GM23338 (cell line): Measurements from ENCODE around the gene MAGOH. TPM values are rescaled to one million over a fixed set of nuclear protein-coding genes. Genes with fewer than 3 reads are reported as not detected.

Source experiments
- ATAC-seq: fragments of 200-7000 bp; cut with Tn5 transposase; 3 replicates; pipeline ENCODE4 v1.9.1; 2020
- DNase-seq: peaks from one replicate; pipeline ENCODE4 v3.0.0-alpha.2; 2015; ENCODE audit warnings: low spot score
- H2AFZ ChIP-seq: fragments of 200-600 bp; sonication (generic); 2 replicates; pipeline ENCODE4 v1.8.0; 2016; ENCODE audit warnings: antibody characterized with exemption, mild to moderate bottlenecking, moderate library complexity
- H3F3A ChIP-seq: fragments of 200-600 bp; sonication (generic); replicated peaks from 2 replicates; pipeline ENCODE4 v1.8.0; 2017; ENCODE audit warnings: antibody characterized with exemption, mixed run types, low read depth
- H3K27ac ChIP-seq: fragments of 200-600 bp; sonication (generic); 2 replicates; pipeline ENCODE4 v1.6.1; 2016; ENCODE audit warnings: low read depth
- H3K27me3 ChIP-seq: fragments of 200-600 bp; sonication (generic); 2 replicates; pipeline ENCODE4 v1.8.0; 2016; ENCODE audit warnings: mild to moderate bottlenecking, mixed run types, moderate library complexity; ENCODE audit not compliant: insufficient read depth
- H3K36me3 ChIP-seq: fragments of 200-600 bp; sonication (generic); 2 replicates; pipeline ENCODE4 v1.8.0; 2016; ENCODE audit warnings: mild to moderate bottlenecking; ENCODE audit not compliant: insufficient read depth
- H3K4me1 ChIP-seq: fragments of 200-600 bp; sonication (generic); 2 replicates; pipeline ENCODE4 v1.8.0; 2016; ENCODE audit warnings: mild to moderate bottlenecking, moderate library complexity; ENCODE audit not compliant: insufficient read depth
- H3K4me2 ChIP-seq: fragments of 200-600 bp; sonication (generic); 2 replicates; pipeline ENCODE4 v1.7.1; 2017; ENCODE audit warnings: mixed run types
- H3K4me3 ChIP-seq: fragments of 200-600 bp; sonication (generic); 2 replicates; pipeline ENCODE4 v1.6.1; 2016; ENCODE audit warnings: mixed run types
- H3K79me2 ChIP-seq: fragments of 200-600 bp; sonication (generic); replicated peaks from 2 replicates; pipeline ENCODE4 v1.8.0; 2017; ENCODE audit warnings: mild to moderate bottlenecking; ENCODE audit not compliant: insufficient read depth
- H3K9me2 ChIP-seq: fragments of 200-600 bp; sonication (generic); 2 replicates; pipeline ENCODE4 v1.8.0; 2017; ENCODE audit not compliant: insufficient read depth
- H4K20me1 ChIP-seq: fragments of 200-600 bp; sonication (generic); replicated peaks from 2 replicates; pipeline ENCODE4 v1.8.0; 2017; ENCODE audit warnings: mild to moderate bottlenecking; ENCODE audit not compliant: insufficient read depth
- H3K27ac Mint-ChIP-seq: 2 replicates; pipeline ENCODE4 v1.8.0; 2020; ENCODE audit warnings: inconsistent platforms, mild to moderate bottlenecking, moderate library complexity, mixed read lengths
- H3K27me3 Mint-ChIP-seq: 3 replicates; pipeline ENCODE4 v1.8.0; 2022; ENCODE audit warnings: low read depth, mild to moderate bottlenecking, moderate library complexity, mixed read lengths, inconsistent platforms; ENCODE audit not compliant: insufficient read depth, poor library complexity
- H3K36me3 Mint-ChIP-seq: 3 replicates; pipeline ENCODE4 v1.8.0; 2021; ENCODE audit warnings: low read depth, mild to moderate bottlenecking, inconsistent platforms, moderate library complexity, mixed read lengths
- H3K4me1 Mint-ChIP-seq: 3 replicates; pipeline ENCODE4 v1.8.0; 2020; ENCODE audit warnings: mild to moderate bottlenecking, inconsistent platforms, mixed read lengths
- H3K4me3 Mint-ChIP-seq: 3 replicates; pipeline ENCODE4 v1.8.0; 2021; ENCODE audit warnings: moderate library complexity, mild to moderate bottlenecking, inconsistent platforms, mixed read lengths
- H3K9me3 Mint-ChIP-seq: 3 replicates; pipeline ENCODE4 v1.8.0; 2020; ENCODE audit warnings: moderate library complexity, mild to moderate bottlenecking, inconsistent platforms, mixed read lengths
- CREB1 ChIP-seq: fragments of 250-450 bp; sonication (Bioruptor Pico); IDR thresholded peaks from 2 replicates; pipeline ENCODE4 v1.5.0; 2020; ENCODE audit warnings: low read depth, mild to moderate bottlenecking, moderate library complexity
- ETS1 ChIP-seq: IDR thresholded peaks from 2 replicates; pipeline ENCODE4 v1.6.1; 2016; ENCODE audit warnings: antibody characterized with exemption
- EZH2 ChIP-seq: fragments of 200-600 bp; sonication (generic); IDR thresholded peaks from one replicate; pipeline ENCODE4 v1.8.0; 2017; ENCODE audit warnings: antibody characterized with exemption, mild to moderate bottlenecking, low read depth; ENCODE audit not compliant: unreplicated experiment
- EZH2phosphoT487 ChIP-seq: fragments of 200-600 bp; sonication (generic); IDR thresholded peaks from one replicate; pipeline ENCODE4 v1.8.1; 2018; ENCODE audit warnings: antibody characterized with exemption; ENCODE audit not compliant: unreplicated experiment
- JUNB ChIP-seq: IDR thresholded peaks from one replicate; pipeline ENCODE4 v1.6.1; 2016; ENCODE audit warnings: antibody characterized with exemption; ENCODE audit not compliant: unreplicated experiment
- NANOG ChIP-seq: IDR thresholded peaks from 2 replicates; pipeline ENCODE4 v1.6.1; 2016; ENCODE audit warnings: antibody characterized with exemption, borderline replicate concordance
- POLR2AphosphoS5 ChIP-seq: IDR thresholded peaks from 2 replicates; pipeline ENCODE4 v1.6.1; 2016; ENCODE audit warnings: antibody characterized with exemption, low read depth
- ZNF114 ChIP-seq: fragments of 250-450 bp; sonication (Bioruptor Pico); IDR thresholded peaks from 2 replicates; pipeline ENCODE4 v1.5.0; 2020; ENCODE audit warnings: mild to moderate bottlenecking, moderate library complexity
- ZNF462 ChIP-seq: fragments of 250-450 bp; sonication (Bioruptor Pico); IDR thresholded peaks from 2 replicates; pipeline ENCODE4 v1.5.0; 2020; ENCODE audit warnings: mild to moderate bottlenecking, moderate library complexity
- polyA plus RNA-seq: library from polyadenylated mRNA; unstranded; fragments of >200 nt; fragmentation: Nextera tagmentation; extraction: Ambion mirVana; gene quantifications from 2 replicates; pipeline ENCODE4 v1.2.1, GENCODE V29; 2016
- total RNA-seq: library from RNA; depleted of rRNA; stranded (reverse); fragments of >200 nt; shearing (Covaris generic); gene quantifications from 2 replicates; pipeline ENCODE4 v1.2.3, GENCODE V29; 2014

MAGOH gene
- total and polyA plus RNA-seq, 2 experiments from 2014 or later: 79.3 to 185 TPM

GRCh38 chr1:53254011-53254640 is 15.8 kb upstream of the MAGOH start:
- H3K4me2 ChIP-seq: no peak overlapping the region
- H4K20me1 ChIP-seq: peaks cover 23% of the 10 kb centered on the region
- H3K36me3 ChIP-seq: peaks cover 78% of the 10 kb centered on the region
- H3K9me2 ChIP-seq: no peaks in the 10 kb centered on the region
- Mint-ChIP-seq H3K27me3 (peaks cover 11% of the 10 kb centered on the region), H3K36me3 (peaks cover 92% of the 10 kb centered on the region), H3K9me3 (no peaks in the 10 kb centered on the region), H3K4me1 (no peaks in the 10 kb centered on the region; the same call in 2 of the 3 replicates), H3K27ac (no peak overlapping the region), H3K4me3 (no peak overlapping the region)
- H2AFZ ChIP-seq: no peak overlapping the region
- peaks cover 3% of the 10 kb centered on the region for H3F3A ChIP-seq
- H3K27me3 ChIP-seq: no peaks in the 10 kb centered on the region
- no peaks in the 10 kb centered on the region for H3K4me1 ChIP-seq
- ATAC-seq (no peak), DNase-seq (no peak)
- no peak for TF ChIP-seq ZNF114 (CRISPR knock-in tag)
- no peak for TF ChIP-seq EZH2
- TF ChIP-seq EZH2phosphoT487: no peak
- TF ChIP-seq CREB1 (CRISPR knock-in tag): no peak
- TF ChIP-seq POLR2AphosphoS5: no peak
- H3K79me2 ChIP-seq: no peaks in the 10 kb centered on the region
- no peak overlapping the region for H3K4me3 ChIP-seq
- no peak overlapping the region for H3K27ac ChIP-seq

GRCh38 chr1:53250325-53250724 is 12.0 kb upstream of the MAGOH start:
- no peaks in the 10 kb centered on the region for H3K79me2 ChIP-seq
- Mint-ChIP-seq H3K27ac (no peak overlapping the region), H3K4me3 (no peak overlapping the region), H3K9me3 (no peaks in the 10 kb centered on the region), H3K36me3 (peaks cover 87% of the 10 kb centered on the region), H3K4me1 (no peaks in the 10 kb centered on the region; the same call in 2 of the 3 replicates), H3K27me3 (peaks cover 6% of the 10 kb centered on the region)
- H3K27me3 ChIP-seq: no peaks in the 10 kb centered on the region
- H3K4me3 ChIP-seq: no peak overlapping the region
- H3F3A ChIP-seq: peaks cover 5% of the 10 kb centered on the region
- H3K27ac ChIP-seq: no peak overlapping the region
- peaks cover 19% of the 10 kb centered on the region for H4K20me1 ChIP-seq
- H3K9me2 ChIP-seq: no peaks in the 10 kb centered on the region
- H3K4me1 ChIP-seq: no peaks in the 10 kb centered on the region
- no peak for DNase-seq
- H3K4me2 ChIP-seq: no peak overlapping the region
- no peak for ATAC-seq
- TF ChIP-seq JUNB (no peak), ZNF462 (no peak), EZH2phosphoT487 (no peak), NANOG (no peak), ZNF114 (CRISPR knock-in tag) (no peak), CREB1 (CRISPR knock-in tag) (no peak), ETS1 (no peak)
- H3K36me3 ChIP-seq: peaks cover 85% of the 10 kb centered on the region
- no peak overlapping the region for H2AFZ ChIP-seq
